ENCODE data around the gene LCE1A.

The LCE1A gene

DNA sequence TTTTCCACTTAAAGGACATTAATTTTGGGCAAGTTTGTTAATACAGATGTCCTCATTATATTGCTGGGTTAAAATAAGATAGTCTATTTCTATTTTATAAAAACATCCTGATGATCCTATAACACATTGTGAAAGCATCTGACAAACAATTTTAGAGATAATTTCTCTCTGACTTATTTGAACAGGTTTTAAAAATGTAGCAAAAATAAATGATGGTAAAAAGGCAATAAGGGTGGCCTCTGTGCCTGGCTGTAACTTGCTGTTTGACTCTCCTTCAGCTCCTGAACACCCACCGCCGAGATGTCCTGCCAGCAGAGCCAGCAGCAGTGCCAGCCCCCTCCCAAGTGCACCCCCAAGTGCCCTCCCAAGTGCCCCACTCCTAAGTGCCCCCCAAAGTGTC, at the start of gene LCE1A:
TSS of gene LCE1A (plus strand) at position 301 of the 400 bp plus-strand sequence. CDS start at position 301, 0 bp downstream.
- H3K9me3 Mint-ChIP-seq: no peaks in the 10 kb centered on the region
- no peak within 1 kb of the TSS for H3K27ac Mint-ChIP-seq
- no peak for DNase-seq (ENCODE audit: low spot score)
- H3K4me1 Mint-ChIP-seq (ENCODE audit: low read depth): no peaks in the 10 kb centered on the region
- H3K4me3 Mint-ChIP-seq: no peak within 1 kb of the TSS
- H3K27me3 Mint-ChIP-seq (ENCODE audit: low read depth): no peaks in the 10 kb centered on the region
- H3K36me3 Mint-ChIP-seq (ENCODE audit: low read depth): no peaks in the 10 kb centered on the region

GRCh38 chr1:152777510-152778137, 49.6 kb upstream of the LCE1A start:
- Mint-ChIP-seq H3K4me3 (no peak overlapping the region), H3K27me3 (ENCODE audit: low read depth) (no peaks in the 10 kb centered on the region), H3K36me3 (ENCODE audit: low read depth) (no peaks in the 10 kb centered on the region), H3K9me3 (no peaks in the 10 kb centered on the region), H3K4me1 (ENCODE audit: low read depth) (no peaks in the 10 kb centered on the region), H3K27ac (no peak overlapping the region)
- no peak for DNase-seq (ENCODE audit: low spot score)

DNA sequence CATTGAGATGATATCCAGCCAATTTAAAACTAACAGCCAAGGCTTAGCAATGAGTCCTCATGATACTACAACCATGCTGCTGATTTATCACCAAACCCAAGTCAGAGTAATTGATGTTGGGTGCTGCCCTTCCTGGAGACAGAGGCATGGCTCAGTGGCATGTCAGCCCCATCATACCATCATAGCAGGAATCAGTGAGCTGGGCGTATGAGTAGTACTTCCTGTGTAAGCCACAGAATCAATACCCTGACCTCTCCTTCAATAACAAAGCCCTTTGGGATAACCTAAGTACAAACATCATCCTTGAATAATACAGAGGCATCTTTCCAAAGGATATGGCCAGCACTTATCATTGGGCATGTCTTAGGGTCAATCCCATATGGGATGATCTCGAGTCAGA, 44.2 kb upstream of the LCE1A start:
- DNase-seq (ENCODE audit: low spot score): no peak
- no peak overlapping the region for H3K27ac Mint-ChIP-seq
- H3K27me3 Mint-ChIP-seq (ENCODE audit: low read depth): peaks cover 7% of the 10 kb centered on the region

DNA sequence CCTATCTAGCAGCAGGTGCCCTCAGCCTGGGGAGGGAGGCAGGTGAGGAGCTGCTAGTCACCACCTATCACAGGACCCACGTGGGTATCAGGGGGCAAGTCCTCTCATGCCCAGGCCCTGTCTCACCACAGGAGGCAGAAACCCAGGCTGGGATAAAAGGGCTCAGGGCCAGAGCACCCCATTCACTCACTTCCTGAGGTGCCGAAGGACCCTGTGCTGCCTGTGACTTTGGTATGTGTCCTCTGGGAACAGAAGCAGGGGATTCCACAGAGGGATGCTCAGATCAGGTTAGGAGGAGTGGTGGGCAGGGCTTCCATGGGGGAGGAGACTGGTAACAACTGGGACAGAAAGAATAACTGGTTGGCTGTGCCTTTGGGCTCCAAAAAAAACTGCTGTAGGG, 41.2 kb upstream of the LCE1A start, which contains the start of gene LCE1E:
TSS of gene LCE1E (plus strand) at position 181 of the 400 bp plus-strand sequence. CDS start 1,043 bp downstream, outside the sequence.
- no peaks in the 10 kb centered on the region for H3K36me3 Mint-ChIP-seq (ENCODE audit: low read depth)
- no peaks in the 10 kb centered on the region for H3K9me3 Mint-ChIP-seq
- no peaks in the 10 kb centered on the region for H3K4me1 Mint-ChIP-seq (ENCODE audit: low read depth)
- H3K27me3 Mint-ChIP-seq (ENCODE audit: low read depth): peaks cover 7% of the 10 kb centered on the region
- no peak within 1 kb of the TSS for H3K4me3 Mint-ChIP-seq
- no peak for DNase-seq (ENCODE audit: low spot score)
- H3K27ac Mint-ChIP-seq: no peak within 1 kb of the TSS

More for the DNA sequence above, 44.2 kb upstream of the LCE1A start:
- Mint-ChIP-seq H3K9me3 (no peaks in the 10 kb centered on the region), H3K36me3 (ENCODE audit: low read depth) (no peaks in the 10 kb centered on the region), H3K4me3 (no peak overlapping the region), H3K4me1 (ENCODE audit: low read depth) (no peaks in the 10 kb centered on the region)

DNA sequence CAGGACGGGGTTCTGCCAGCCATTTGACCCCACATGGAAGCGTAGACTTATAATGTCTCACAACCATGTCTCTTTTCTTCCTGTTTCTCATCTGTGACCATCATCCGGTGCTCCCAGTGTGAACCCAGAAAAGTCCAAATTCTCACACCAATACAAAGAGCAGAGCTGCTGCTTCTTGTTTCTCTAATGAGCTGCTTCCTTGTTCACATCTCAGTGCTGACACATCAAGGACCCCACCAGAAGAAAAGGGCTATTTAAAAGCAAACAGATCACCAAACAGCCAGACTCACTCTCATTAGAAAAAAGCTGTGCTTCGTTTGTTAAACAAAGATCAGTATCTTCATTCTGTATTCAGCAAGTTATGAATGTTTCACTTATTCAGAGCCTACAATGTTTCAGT, 31.6 kb upstream of the LCE1A start:
- Mint-ChIP-seq H3K27ac (no peak overlapping the region), H3K9me3 (no peaks in the 10 kb centered on the region), H3K4me1 (ENCODE audit: low read depth) (no peaks in the 10 kb centered on the region), H3K36me3 (ENCODE audit: low read depth) (no peaks in the 10 kb centered on the region), H3K4me3 (no peak overlapping the region), H3K27me3 (ENCODE audit: low read depth) (peaks cover 4% of the 10 kb centered on the region)
- no peak for DNase-seq (ENCODE audit: low spot score)

DNA sequence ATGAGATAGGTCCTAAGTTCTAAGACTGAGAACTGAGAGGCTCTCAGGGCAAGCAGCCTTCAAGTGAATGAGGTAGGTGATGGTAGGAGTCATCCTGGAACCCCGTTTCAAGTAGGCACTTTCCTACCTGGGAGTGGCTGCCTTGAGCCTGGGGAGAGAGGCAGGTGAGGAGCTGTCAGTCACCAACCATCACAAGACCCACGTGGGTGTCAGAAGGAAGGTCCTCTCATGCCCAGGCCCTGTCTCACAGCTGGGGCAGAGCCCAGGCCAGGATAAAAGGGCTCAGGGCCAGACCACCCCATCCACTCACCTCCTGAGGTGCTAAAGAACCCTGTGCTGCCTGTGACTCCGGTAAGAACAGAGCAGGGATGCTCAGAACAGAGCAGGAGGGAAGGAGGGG, 30.9 kb upstream of the LCE1A start, which contains the start of gene LCE1D:
TSS of gene LCE1D (plus strand) at position 301 of the 400 bp plus-strand sequence. CDS start 1,074 bp downstream, outside the sequence.
- no peaks in the 10 kb centered on the region for H3K9me3 Mint-ChIP-seq
- peaks cover 4% of the 10 kb centered on the region for H3K27me3 Mint-ChIP-seq (ENCODE audit: low read depth)
- no peak within 1 kb of the TSS for H3K27ac Mint-ChIP-seq
- no peak within 1 kb of the TSS for H3K4me3 Mint-ChIP-seq
- no peaks in the 10 kb centered on the region for H3K4me1 Mint-ChIP-seq (ENCODE audit: low read depth)
- no peak for DNase-seq (ENCODE audit: low spot score)
- H3K36me3 Mint-ChIP-seq (ENCODE audit: low read depth): no peaks in the 10 kb centered on the region

GRCh38 chr1:152801333-152801732, 25.9 kb upstream of the LCE1A start:
- no peak overlapping the region for H3K4me3 Mint-ChIP-seq

GRCh38 chr1:152806576-152806975, 20.7 kb upstream of the LCE1A start, which contains the start of gene LCE1C:
Gene LCE1C (minus strand): TSS chr1:152806651. CDS start chr1:152805478, 1,173 bp downstream.
- no peaks in the 10 kb centered on the region for H3K36me3 Mint-ChIP-seq (ENCODE audit: low read depth)
- H3K27ac Mint-ChIP-seq: no peak within 1 kb of the TSS
- no peak within 1 kb of the TSS for H3K4me3 Mint-ChIP-seq
- H3K9me3 Mint-ChIP-seq: no peaks in the 10 kb centered on the region
- H3K4me1 Mint-ChIP-seq (ENCODE audit: low read depth): no peaks in the 10 kb centered on the region
- no peak for DNase-seq (ENCODE audit: low spot score)
- peaks cover 6% of the 10 kb centered on the region for H3K27me3 Mint-ChIP-seq (ENCODE audit: low read depth)

More at GRCh38 chr1:152801333-152801732, 25.9 kb upstream of the LCE1A start:
- Mint-ChIP-seq H3K36me3 (ENCODE audit: low read depth) (no peaks in the 10 kb centered on the region), H3K4me1 (ENCODE audit: low read depth) (no peaks in the 10 kb centered on the region), H3K27me3 (ENCODE audit: low read depth) (peaks cover 10% of the 10 kb centered on the region), H3K9me3 (no peaks in the 10 kb centered on the region), H3K27ac (no peak overlapping the region)
- DNase-seq (ENCODE audit: low spot score): no peak

DNA sequence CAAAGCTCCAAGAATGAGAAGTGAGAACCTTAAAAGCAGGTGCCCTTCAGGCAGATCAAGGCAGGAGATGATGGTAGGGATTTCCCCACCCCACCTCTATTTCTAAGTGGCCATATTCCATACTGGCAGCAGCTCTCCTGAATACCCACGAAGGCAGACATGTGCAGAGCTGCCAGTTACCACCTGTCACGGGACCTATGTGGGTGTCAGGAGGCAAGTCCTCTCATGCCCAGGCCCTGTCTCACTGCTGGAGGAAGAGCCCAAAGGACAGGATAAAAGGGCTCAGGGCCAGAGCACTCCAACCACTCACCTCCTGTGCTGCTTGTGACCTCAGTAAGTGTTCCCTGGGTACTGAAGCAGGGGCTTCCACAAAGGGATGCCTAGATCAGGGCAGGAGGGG, 16.2 kb upstream of the LCE1A start:
- DNase-seq (ENCODE audit: low spot score): no peak
- H3K9me3 Mint-ChIP-seq: no peaks in the 10 kb centered on the region
- H3K4me3 Mint-ChIP-seq: no peak overlapping the region
- H3K4me1 Mint-ChIP-seq (ENCODE audit: low read depth): no peaks in the 10 kb centered on the region
- H3K27ac Mint-ChIP-seq: no peak overlapping the region
- no peaks in the 10 kb centered on the region for H3K36me3 Mint-ChIP-seq (ENCODE audit: low read depth)
- no peaks in the 10 kb centered on the region for H3K27me3 Mint-ChIP-seq (ENCODE audit: low read depth)

DNA sequence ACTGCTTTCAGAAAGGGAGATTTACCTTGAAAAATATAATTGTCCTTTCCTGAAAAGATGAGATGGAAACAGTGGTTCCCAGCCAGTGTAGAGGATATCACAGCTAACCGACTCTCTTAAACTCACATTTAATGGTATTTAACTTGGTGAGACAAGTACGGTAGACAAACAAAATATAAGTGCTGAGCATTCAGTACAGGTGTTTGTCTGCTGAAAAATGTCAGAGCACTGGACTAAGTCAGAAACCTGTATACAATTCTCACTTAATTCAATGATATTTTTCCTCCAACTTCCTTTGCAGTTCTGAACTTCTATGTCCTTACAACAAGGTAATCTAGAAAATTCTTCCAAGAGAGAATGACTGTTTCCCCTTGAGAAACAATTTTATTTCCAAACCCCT, 15.6 kb upstream of the LCE1A start, which contains the start of gene LCE1B:
TSS of gene LCE1B (plus strand) at position 301 of the 400 bp plus-strand sequence. CDS start 476 bp downstream, outside the sequence.
- no peaks in the 10 kb centered on the region for H3K9me3 Mint-ChIP-seq

DNA sequence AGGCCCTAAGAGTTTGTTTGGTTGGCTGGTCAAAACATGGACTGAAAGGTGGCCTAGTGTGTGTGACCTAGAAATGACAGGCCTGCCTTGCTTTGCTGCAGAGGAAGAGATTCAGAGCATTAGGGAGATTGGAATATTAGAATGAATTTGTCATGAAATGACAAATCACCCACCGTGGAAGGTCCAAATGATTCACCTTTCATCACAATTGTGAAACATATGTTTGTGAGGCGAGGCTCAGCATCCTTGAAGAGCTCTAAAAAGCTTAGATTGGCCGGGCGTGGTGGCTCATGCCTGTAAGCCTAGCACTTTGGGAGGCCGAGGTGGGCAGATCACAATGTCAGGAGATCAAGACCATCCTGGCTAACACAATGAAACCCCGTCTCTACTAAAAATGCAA, 10.0 kb upstream of the LCE1A start:
- Mint-ChIP-seq H3K36me3 (ENCODE audit: low read depth) (no peaks in the 10 kb centered on the region), H3K4me3 (no peak overlapping the region), H3K27me3 (ENCODE audit: low read depth) (no peaks in the 10 kb centered on the region), H3K27ac (no peak overlapping the region), H3K4me1 (ENCODE audit: low read depth) (no peaks in the 10 kb centered on the region), H3K9me3 (no peaks in the 10 kb centered on the region)
- no peak for DNase-seq (ENCODE audit: low spot score)

More for the DNA sequence above, 15.6 kb upstream of the LCE1A start, which contains the start of gene LCE1B:
- Mint-ChIP-seq H3K27ac (no peak within 1 kb of the TSS), H3K27me3 (ENCODE audit: low read depth) (no peaks in the 10 kb centered on the region), H3K4me1 (ENCODE audit: low read depth) (no peaks in the 10 kb centered on the region), H3K4me3 (no peak within 1 kb of the TSS), H3K36me3 (ENCODE audit: low read depth) (no peaks in the 10 kb centered on the region)
- DNase-seq (ENCODE audit: low spot score): no peak

DNA sequence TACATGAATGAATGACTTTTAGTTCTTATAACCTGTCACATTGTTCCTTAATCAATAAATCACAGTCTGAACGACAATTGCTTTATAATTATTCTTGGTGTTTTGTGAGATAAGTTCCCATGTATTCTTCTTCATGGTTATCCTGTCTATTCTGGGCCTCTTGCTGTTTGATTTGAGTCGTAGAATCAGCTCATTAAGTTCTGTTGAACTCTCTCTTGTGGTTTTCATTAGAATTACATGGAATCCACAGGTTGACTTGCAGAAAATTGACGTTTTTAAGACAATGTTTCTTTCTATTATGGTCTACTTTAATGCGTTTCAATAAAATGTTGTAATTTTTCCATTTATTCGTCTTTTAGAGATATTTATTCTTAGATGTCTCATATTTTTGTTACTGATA, 4.0 kb upstream of the LCE1A start:
- no peak overlapping the region for H3K27ac Mint-ChIP-seq
- no peaks in the 10 kb centered on the region for H3K4me1 Mint-ChIP-seq (ENCODE audit: low read depth)
- DNase-seq (ENCODE audit: low spot score): no peak
- H3K27me3 Mint-ChIP-seq (ENCODE audit: low read depth): no peaks in the 10 kb centered on the region
- no peaks in the 10 kb centered on the region for H3K9me3 Mint-ChIP-seq
- H3K36me3 Mint-ChIP-seq (ENCODE audit: low read depth): no peaks in the 10 kb centered on the region
- H3K4me3 Mint-ChIP-seq: no peak overlapping the region

- Mint-ChIP-seq H3K4me3 (no peak overlapping the region), H3K36me3 (ENCODE audit: low read depth) (no peaks in the 10 kb centered on the region), H3K9me3 (no peaks in the 10 kb centered on the region), H3K27ac (no peak overlapping the region), H3K4me1 (ENCODE audit: low read depth) (no peaks in the 10 kb centered on the region), H3K27me3 (ENCODE audit: low read depth) (no peaks in the 10 kb centered on the region)
- no peak for DNase-seq (ENCODE audit: low spot score)
Observed at GRCh38 chr1:152824964-152825363, 2.3 kb upstream of the LCE1A start.

GRCh38 chr1:152836870-152837269, 9.6 kb downstream of the LCE1A start:
- H3K9me3 Mint-ChIP-seq: no peaks in the 10 kb centered on the region
- H3K36me3 Mint-ChIP-seq (ENCODE audit: low read depth): no peaks in the 10 kb centered on the region
- DNase-seq (ENCODE audit: low spot score): no peak
- no peaks in the 10 kb centered on the region for H3K4me1 Mint-ChIP-seq (ENCODE audit: low read depth)
- peaks cover 4% of the 10 kb centered on the region for H3K27me3 Mint-ChIP-seq (ENCODE audit: low read depth)
- H3K27ac Mint-ChIP-seq: no peak overlapping the region
- H3K4me3 Mint-ChIP-seq: no peak overlapping the region

DNA sequence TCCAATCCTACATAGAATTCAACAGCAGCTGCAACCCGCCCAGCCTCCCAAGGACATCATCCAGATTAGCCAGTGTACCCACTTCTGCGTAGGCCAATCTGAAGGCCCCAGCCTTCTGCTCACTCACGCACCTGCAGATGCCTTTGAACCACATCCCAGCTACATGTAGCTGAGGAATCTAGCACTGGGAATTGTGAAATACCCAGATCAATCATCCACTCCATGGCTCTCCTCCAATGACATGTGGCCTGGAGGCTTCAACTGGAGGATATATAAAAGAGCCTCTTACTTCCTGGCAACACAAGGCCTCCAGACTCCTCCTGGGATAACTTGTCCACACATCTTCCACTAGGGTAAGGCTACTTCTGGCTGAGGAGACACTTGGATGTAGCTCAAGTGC, 15.3 kb downstream of the LCE1A start, which contains the start of gene LCE6A:
TSS of gene LCE6A (plus strand) at position 301 of the 400 bp plus-strand sequence. CDS start 665 bp downstream, outside the sequence.
- no peak within 1 kb of the TSS for H3K27ac Mint-ChIP-seq
- H3K36me3 Mint-ChIP-seq (ENCODE audit: low read depth): no peaks in the 10 kb centered on the region
- H3K9me3 Mint-ChIP-seq: no peaks in the 10 kb centered on the region
- no peak within 1 kb of the TSS for H3K4me3 Mint-ChIP-seq
- H3K27me3 Mint-ChIP-seq (ENCODE audit: low read depth): peaks cover 6% of the 10 kb centered on the region
- DNase-seq (ENCODE audit: low spot score): no peak
- H3K4me1 Mint-ChIP-seq (ENCODE audit: low read depth): no peaks in the 10 kb centered on the region
